ENCODE measurements around the gene IGFLR1.
A peak's percentile ranks its signal among the peaks of the same experiment; 100 is the strongest.

The IGFLR1 gene

DNA sequence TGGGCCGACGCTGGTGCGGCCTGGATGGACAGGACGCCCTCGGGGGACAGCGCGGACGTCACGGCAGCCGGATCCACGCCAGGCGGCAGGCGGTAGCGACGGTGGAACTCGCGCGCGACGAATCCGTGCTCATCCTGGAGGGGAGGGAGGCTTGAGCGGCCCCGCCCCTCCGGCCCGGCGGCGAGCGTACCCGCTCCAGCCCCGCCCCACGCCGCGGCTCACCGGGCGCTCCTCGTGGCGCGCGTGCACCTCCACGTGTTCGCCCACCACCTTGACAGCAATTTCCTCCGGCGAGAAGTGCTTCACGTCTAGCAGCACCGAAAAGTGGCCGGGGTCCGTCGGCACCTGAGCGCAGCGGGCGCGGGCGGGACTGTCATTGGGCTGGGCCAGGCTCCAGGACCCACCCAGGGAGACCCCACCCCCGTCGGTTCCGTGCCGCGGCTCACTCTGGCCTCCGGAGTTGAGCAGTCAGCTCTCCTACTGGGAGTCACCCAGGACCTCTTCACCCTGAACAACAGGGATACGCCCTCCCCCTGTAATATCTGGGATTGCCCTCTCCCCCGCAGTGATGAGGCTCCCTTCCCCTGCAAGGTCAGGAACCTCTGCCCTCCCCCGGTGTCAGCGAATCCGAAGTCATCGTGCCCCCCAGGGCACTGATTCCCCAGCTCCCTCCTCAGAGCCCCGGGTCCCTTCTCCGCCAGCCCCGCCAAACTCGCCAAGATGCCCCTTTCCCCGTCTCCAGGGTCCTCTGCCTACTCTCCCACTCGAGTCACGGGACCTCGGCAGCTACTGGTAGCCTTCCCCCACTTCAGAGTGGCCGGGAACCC, 13.5 kb upstream of the IGFLR1 start:
- DNase-seq, result peak; percentile 68

DNA sequence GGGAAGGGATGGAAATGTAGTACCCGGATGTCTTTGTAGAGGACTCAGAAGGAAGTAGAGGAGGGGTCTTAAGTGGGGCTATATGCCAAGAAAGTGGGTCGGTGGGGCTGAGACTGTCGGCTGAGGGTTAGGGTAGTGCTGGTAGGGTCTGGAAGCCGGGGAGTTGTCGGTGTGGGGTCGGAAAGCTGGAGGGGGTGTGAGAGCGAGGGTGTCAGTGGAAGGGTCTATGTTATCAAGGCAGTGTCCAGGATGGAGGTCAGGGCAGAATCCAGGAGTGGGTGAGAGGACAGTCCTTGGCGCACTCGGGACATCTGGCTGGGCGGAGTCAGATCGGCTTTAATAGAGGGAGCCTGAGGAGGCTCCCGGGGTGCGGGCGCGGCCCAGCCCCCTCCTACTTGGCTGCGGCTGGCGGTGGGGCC, 12.9 kb upstream of the IGFLR1 start:
- no peak for DNase-seq

DNA sequence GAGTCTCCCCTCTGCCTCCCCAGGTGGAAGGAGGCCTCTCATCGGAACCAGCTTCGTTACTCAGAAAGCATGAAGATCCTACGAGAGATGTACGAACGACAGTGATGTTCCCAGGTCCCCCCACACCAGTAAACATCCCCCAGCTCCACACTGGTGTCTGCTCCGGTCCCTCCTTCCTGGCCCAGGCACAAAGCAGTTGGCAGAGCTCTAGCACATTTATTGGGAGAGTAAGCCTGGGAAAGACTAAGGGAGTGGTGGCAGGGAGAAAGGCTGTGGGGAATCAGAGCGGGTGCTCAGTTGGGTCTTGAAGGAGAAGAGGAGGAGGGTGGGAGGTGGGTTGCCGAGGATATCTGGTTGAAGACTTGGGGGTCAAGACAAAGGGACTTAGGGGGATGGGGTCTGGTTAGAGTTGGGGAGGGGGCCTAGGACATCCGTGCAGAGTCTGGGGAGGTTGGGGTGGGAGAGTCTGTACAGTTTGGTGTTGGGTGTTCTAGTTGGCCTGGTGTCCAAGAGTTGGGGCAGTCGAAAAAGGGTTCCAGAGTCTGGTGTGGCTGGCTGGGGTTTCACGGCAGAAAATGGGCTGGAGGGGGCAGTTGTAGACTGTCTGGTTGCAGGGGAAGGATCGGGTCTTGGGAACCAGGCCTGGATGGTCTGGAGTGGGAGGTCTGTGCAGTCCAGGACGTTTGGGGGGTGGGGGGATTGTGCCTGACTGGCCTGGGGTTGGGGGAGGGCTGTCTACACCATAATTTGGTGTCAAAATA, 12.3 kb upstream of the IGFLR1 start:
- DNase-seq, result no peak

DNA sequence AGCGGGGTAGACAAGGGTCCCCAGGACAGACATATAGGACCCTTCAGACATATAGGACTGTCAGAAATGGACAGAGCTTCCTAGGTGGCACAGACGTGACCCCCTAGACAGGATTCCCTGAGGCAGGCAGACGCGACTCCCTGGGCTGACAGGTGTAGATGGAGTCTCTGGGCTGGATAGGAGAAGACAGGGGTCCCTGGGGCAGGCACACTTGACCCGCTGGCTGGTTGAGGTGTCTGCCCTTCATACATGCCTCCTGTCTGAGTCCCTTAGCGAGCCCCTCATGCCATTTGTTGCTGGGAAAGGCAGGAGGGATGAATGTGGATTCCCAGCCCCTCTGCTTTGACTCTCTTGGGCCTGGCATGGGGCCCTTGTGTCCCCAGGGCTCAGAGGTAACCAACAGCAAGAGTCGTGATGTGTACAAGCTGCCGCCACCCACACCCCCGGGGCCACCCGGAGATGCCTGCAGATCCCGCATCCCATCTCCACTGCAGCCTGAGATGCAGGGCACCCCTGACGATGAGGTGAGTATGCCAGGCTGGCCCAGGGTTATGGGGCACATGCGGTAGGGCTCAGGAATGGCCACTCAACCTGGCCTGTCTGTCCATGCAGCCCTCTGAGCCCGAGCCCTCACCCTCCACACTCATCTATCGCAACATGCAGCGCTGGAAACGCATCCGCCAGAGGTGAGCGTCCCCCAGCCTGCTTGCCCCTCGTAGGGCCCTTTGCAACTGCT, 11.6 kb upstream of the IGFLR1 start:
- DNase-seq, result no peak

DNA sequence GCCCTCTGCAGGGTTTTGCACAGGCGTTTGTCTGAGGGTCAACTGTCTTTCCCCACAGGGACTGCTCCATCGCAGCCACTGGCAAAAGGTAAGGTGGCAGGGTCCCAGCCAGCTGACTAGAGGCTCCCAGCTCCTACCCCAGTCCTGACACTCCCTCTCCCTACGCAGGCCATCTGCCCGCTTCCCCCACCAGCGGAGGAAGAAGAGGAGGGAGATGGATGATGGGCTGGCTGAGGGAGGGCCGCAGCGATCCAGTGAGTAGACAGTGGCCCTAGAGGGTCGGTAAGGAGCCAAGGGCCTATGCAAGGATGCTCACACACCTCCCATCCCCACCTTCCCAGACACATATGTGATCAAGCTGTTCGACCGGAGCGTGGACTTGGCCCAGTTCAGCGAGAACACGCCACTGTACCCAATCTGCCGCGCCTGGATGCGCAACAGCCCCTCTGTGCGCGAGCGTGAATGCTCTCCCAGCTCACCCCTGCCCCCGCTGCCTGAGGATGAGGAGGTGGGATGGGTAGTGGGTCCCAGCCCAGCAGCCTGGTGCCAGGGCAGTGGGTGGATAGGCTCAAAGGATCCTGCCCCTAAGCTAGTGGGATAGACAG, 10.6 kb upstream of the IGFLR1 start:
- DNase-seq, result no peak

DNA sequence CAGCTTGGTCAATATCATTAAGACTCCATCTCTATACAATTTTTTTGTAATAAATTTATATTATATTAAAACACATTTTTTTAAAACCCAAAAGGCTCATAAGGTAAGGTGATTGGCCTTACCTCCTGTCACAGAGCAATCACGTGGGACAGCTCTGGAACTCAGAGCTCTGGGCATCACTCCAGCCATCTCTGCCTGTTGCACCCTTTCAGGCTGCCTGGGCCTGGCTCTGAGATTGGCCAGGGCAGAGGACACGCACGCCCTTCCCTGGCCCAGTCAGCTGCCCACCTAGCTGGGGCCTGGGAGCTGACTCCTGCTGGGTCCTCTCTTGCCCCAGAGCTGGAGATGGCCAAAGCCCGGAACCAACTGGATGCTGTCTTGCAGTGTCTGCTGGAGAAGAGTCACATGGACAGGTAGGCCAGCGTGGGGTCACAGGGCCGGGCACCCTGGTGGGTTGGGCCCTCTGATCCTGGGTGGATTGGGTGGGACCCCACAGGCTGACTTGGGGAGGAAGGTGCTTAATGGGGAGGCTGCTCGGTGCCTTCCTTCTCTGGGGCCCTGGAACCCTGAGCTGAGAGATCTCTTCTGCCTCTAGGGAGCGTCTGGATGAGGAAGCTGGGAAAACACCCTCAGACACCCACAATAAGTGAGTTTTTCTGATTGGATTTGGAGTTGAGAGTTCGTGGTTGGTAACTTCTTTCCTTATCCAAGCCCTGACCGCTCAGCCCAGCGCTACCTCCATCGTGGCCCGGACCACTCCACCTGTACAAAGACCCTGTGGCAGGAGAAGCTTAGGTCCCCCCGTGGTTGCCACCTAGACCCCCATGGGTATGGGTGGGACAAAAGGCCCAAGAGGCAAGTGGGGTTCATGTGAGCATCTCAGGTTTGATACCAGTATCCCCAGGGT, 9.8 kb upstream of the IGFLR1 start:
- no peak for DNase-seq

DNA sequence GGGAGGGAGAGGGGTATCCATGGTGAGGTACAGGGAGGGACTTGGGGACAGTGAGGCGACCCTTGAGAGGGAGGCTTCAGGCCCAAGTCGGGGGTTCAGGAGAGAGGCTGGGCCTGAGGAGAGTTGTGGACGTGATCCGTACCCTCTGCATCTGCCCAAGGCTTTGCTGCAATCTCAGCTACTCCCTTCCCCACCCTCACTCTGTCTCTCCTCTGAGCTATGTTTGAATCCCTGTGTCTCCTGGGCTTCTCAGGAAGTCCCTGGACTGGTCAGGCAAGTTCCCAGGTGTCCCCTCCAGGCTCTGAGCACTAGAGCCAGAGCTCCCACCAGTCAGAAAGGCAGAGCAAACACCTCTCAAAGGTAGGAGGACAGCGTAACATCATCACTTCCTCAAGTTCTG, 7.9 kb upstream of the IGFLR1 start:
- no peak for DNase-seq

DNA sequence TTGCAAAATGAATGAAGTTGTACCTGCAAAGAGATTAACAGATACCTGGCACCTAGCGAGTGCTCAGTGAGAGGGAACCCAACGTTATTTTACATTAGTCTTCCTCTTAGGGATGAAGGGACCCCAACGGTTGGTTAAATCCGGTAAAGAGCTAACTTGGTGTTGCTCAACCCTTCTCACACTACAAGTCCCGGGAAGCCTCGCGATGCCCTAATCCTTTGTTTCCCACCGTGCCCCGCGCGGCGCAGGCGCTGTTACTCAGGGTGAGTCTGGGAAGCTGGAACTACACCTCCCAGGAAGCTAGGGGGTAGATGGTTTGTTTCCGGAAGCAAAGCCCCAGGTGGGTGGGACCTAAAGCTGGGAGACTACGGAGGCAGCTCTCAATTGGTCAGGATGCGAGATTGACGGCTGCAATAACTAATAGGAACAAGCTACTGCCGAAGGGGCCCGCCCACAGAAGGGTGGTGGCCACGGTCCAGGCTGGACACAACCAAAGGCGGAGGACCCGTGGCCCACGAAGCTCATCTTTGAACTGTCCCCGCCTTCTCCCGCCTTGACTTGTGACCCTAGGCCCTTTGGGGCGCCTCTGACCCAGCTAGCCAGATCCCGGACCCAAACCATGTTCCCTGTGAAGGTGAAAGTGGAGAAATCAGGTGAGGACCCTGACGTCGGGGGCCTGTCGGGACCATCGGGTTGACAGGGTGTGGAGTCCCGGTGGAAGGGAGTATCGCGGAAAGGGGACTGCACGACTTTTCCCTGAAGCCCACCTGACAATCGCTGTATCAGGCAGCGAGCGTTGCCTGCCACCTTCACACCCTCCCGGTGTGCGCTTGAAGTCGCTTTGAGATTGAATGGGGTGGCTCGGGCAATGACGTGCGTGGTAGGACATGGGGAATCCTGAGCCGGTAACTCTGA, 6.1 kb upstream of the IGFLR1 start, which contains the start of gene LIN37:
TSS of gene LIN37 (plus strand) at position 471 of the 915 bp plus-strand sequence. CDS start at position 620, 149 bp downstream.
- DNase-seq, result peak; percentile 100

DNA sequence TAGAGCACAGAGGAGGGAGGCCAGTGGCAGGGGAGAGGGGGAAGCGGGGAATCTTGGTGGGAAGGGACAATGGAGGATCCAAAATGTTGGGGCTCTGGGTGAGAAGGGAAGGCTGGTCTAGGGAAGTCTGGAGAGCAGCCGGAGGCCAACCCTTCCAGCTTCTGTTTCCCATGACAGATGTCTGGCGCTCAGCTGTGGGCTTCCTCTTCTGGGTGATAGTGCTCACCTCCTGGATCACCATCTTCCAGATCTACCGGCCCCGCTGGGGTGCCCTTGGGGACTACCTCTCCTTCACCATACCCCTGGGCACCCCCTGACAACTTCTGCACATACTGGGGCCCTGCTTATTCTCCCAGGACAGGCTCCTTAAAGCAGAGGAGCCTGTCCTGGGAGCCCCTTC, 4.3 kb upstream of the IGFLR1 start:
- no peak for DNase-seq

DNA sequence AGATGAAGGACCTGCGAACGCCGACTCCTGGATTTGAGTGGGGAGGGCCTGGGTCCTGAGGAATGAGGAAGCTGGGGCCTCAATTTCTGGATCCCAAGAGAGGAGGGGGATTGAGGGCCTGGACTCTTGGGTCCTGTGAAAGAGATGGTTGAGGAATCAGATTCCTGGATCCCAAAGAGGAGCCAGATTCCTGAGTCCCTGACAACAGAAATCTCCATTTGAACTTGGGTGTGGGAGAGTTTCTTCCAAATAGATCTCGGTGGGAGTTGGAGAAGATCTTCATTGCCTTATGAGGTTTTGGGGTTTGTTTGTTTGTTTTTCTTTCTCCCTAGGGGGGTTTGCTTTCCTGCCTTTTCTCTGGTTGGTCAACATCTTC, 3.8 kb upstream of the IGFLR1 start:
- no peak for DNase-seq

DNA sequence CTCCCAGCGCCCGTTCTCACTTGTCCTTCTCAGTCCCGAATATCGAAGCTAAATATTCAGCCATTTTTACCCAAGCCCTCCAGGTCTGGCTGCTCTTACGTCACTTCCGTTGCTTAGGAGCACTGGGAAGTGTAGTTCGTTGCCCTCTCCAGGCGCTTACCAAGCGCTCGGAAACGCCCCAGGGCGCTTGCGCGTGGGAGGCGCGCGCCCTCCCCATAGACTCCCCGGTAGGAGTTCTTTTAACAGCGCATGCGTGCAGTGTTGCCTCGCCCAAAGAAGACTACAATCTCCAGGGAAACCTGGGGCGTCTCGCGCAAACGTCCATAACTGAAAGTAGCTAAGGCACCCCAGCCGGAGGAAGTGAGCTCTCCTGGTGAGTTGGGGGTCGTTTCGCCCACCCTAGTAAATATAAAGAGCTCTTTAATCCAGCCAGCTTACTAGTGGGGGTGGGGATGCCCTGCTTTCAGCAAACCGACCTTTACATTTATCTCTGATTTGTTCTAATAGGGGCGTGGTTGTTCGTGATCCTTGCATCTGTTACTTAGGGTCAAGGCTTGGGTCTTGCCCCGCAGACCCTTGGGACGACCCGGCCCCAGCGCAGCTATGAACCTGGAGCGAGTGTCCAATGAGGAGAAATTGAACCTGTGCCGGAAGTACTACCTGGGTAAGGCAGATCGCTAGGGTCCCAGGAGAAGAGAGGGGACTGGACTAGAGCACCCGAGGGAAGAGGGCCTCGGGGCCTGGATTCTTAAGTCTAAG, 3.3 kb upstream of the IGFLR1 start, which contains the start of the genes PSENEN and U2AF1L4:
TSS of gene PSENEN (plus strand) at position 324 of the 759 bp plus-strand sequence. CDS start at position 604, 280 bp downstream.
TSS of gene U2AF1L4 (minus strand) at position 91 of the 759 bp plus-strand sequence. CDS start at position 64, 27 bp downstream.
- peak; percentile 100 for DNase-seq

DNA sequence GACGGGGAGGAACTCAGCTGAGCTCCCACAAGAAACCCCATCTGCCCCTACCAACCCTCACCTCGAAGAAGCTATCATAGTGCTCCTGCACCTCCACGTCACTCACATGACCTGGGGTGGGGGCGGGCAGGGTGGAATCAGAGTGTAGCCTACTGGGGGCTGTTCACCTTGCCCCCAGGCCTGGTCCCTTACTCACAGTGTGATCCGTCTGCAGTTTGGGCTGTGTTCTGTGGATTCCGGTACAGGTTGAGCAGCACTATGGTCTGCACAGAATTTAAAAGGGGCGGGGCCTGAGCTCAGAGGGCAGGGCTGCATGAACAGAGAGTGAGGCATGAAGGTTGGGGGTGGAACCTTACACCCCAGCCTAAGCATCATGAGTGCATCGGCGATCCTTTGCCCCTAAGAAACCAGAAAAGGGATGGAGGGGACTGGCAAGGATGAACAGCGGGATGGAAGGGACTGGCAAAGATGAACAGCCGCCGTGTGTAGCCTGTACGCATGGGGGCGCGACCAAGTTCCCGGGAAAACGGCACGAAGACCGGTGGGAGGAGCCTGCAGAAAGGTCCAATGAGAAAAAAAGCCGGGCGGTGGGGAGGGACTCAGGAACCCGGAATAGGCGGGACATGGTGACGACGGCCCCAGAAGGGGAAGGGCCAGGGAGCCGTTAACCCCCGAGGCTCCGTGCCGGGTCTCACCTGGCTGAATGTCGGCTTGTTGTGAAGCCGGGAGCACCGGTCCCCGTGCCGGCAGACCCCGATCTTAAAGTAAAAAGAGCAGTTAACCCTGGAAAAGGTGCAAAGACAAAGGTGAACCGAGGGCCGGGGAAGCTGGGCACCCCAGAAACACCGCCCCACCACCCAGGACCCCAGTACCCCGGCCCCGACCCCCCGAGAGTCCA, 2.4 kb upstream of the IGFLR1 start:
- peak; percentile 99 for DNase-seq

DNA sequence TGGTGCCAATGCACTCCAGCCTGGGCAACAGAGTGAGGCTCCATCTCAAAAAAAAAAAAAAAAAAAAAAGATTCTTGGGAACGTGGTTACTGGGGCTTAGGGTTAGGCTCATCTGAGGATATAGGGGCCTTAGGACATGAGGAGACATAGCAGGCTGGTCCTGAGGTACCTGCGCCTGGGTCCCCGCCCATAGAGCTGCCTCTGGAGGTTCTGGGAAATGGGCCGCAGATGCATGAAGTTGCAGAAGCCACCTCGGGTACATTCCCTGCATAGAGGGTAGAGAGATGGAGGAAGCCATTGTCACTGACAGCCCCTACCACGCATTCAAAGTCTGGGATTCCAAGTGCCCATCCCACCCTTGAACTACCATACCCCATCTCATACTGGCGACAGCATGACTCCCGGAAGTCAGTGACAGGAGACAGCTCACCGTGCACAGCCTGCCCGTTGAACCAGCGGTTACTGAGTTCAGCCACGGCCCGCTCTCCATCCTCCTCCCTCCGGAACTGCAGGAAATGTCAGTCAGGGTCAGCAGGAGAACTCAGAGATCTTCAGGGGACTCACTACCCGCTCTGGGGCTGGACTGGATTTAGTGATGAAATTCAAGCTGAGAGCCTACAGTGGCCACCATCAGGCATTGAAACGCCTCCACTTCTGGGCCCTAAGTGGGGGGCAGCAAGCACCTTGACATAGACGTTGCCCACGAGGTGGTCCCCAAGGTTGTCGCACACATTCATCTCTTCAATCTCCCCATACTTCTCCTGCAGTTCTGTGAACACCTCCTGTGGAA, 1.6 kb upstream of the IGFLR1 start:
- DNase-seq, result no peak

DNA sequence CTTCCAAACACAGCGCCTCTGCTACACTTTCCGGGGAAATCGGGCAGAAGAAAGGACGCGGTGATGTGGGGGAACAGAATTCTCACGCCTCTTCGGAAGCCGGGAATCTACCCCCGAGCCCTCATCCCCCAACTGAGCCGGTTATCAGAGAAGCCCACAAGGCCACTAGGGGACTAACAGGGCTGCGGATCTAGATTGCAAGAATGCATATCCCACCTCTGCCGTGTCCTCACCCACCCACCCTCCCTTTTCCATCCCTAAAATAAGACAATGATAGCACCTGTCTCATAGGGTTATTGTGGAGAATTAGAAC, 1.1 kb downstream of the IGFLR1 start:
- DNase-seq, result no peak

DNA sequence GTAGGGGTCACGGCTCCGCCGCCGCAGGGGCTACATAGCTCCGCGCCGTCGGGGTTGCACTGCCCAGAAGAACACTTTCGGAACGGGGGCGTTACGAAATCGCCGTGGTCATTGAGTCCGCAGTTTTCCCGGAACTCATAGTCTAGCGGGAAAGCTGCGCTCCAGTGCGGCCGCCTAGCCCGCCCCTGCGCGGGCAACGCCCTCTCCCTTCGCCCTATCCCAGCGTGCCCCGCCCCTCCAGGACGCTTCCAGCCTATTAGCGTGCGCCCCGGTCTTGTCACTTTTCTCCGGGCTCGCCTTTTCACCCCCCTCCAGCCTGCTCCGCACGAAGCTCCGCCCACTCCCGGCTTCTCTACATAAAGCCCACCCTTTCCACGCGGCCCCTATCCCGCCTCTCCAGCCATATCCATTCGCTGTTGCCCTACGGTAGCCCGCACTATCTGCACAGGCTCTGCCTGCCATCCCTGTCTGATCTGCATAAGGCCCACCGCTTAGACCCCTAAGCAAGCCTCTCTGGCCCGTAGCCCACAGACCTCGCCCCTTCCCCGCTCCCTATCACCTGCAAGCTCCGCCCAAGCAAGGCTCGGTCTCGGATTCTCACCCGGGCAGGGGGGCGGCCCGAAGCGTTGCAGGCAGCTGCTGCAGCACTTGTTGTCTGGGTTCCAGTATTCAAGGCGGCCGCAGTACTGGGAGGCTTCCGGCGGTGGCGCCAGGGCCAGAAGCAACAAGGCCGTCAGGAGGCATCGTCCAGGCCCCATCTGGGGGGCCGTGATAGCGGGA, 1.6 kb downstream of the IGFLR1 start:
- DNase-seq, result peak; percentile 100

DNA sequence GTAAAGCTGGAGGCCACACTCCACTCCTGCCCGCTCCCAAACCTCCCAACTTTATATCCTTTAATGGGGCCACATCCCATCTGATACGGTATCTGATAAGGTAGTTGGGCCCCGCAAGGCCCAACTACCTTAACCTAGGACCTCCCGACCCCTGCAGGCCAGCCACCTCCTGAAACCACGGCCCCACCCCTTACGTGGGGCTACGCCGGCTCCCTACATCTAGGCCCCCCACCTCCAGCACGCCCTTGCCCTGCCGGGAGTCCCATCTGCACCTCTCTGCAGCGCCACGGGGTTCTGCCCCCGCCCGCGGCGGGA, 2.2 kb downstream of the IGFLR1 start:
- DNase-seq, result no peak
